GM21576 (cell line): ENCODE data around the gene BCL2L13.
A peak's percentile ranks its signal among the peaks of the same experiment; 100 is the strongest.

Experiments used
- ATAC-seq: cut with Tn5 transposase; IDR thresholded peaks from one replicate; pipeline ENCODE4 v1.9.1; 2021; ENCODE audit warnings: mild to moderate bottlenecking, moderate library complexity; ENCODE audit not compliant: unreplicated experiment

Gene BCL2L13, protein sequence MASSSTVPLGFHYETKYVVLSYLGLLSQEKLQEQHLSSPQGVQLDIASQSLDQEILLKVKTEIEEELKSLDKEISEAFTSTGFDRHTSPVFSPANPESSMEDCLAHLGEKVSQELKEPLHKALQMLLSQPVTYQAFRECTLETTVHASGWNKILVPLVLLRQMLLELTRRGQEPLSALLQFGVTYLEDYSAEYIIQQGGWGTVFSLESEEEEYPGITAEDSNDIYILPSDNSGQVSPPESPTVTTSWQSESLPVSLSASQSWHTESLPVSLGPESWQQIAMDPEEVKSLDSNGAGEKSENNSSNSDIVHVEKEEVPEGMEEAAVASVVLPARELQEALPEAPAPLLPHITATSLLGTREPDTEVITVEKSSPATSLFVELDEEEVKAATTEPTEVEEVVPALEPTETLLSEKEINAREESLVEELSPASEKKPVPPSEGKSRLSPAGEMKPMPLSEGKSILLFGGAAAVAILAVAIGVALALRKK

DNA sequence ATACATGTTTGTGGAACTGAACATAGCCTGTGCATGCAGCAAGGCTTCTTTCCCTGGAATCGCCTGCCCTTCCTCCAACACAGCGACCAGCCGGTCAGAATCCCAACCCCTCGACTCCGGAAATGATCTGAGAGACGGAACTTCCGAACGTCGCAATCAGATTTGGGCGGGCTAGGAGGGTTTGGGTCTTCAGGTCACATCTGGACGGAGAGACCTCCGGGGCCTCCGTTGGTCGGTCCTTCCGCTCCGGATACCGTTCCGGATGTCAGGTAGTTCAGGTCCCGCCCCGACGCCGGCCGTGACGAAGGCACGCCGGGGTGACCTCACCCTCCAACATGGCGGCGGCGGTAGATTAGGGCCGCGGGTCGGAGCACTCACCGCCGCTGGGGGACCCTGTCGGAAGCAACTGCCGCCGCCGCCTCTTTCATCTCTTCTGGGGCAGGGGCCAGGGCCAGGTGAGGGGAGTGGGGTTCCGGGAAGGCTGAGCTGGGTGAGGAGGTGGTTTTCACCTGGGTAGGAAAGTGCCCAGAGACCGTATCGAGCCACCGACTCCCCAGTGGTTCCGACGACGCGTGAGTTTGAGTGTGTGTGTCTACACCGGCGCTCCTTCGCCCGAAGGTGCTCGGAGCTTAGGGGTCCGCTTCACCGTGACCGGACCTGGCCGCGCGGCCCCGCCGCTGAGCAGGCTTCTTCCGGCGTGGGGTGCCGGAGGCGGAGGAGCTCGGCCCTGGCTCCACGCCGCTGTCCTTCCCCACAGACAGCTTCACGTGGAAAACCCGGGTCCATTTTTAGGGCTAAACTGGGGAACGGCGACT is at the start of gene BCL2L13:
BCL2L13 (plus strand) TSS at position 326 of the 815 bp plus-strand sequence. CDS start 16,955 bp downstream, outside the sequence.
- peak; percentile 90 for ATAC-seq

DNA sequence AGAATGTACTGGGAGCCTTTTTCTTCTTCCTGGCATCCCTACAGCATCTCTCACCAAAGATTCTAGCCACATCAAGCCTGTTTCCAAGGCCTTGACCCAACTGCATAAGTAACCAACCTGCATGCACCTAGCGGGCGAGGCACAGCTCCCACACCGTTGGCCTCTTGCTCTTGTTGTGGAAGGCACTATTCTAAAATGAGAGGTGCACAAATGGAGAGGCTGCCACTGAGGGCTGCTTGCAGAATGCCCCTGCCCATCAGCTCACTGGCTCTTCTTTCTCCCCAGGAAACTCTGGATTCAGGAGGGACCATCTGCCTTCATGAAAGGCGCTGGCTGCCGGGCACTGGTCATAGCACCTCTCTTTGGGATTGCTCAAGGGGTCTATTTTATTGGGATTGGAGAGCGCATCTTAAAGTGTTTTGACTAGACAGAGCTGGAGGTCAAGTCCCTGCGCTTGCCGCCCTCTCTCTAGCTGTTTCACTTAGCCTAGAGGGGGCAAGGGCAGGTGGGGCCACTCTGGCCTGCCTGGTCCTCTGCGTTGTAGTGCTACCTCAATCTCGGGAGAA is 48.7 kb upstream of the BCL2L13 start:
- ATAC-seq: no peak

DNA sequence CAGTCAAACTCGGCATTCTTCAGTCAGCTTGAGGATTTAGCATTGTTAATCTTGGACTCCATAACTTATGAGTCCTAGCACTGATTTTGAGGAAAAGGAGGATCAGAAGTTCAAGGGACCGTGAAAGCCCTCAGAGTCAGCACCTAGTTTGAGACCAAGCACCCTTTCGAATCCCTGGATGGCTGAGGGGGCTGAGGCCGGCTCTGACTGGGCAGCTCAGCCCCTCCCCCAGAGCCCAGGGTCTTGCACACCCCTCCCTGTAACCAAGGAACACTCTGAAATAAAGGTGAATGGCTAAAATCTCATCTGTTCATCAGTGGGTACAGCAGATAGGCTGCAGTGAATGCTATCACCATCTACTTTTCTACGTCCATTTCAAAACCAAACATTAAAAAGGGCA is 48.0 kb upstream of the BCL2L13 start:
- ATAC-seq: no peak

DNA sequence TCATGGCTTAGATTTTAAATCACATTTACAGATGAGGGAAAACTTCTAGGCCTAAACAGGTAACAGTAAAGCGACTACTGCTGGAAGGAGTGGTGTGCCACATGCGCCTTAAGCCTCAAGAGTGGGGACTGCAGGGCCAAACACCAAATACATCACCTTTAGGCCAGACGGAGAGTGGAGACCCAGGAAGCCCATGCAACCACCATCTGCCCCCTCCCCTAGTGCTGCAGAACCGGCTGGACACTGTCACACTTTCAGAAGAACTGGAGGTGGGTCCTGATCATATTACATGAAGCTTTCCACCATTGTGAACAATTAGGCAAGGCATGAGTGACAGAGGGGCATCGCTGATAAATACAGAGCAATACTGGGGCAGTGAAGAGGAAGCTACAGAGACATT is 46.4 kb upstream of the BCL2L13 start:
- no peak for ATAC-seq

DNA sequence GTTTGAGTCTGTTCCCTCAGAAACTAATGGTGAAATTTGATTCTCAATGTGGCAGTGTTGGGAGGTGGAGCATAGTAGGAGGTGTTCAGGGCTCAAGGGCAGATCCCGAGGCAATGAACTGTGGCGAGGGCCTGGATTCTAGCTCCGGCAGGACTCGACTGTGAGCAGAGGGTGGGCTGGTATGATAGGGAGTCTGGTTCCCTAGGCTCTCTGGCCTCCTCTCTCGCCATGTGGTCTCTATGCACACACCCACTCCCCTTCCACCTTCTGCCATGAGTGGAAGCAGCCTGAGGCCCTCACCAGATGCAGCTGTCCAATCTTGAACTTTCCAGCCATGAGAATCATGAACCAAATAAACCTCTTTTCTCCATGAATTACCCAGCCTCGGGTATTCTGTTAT is 42.3 kb upstream of the BCL2L13 start:
- ATAC-seq: no peak

DNA sequence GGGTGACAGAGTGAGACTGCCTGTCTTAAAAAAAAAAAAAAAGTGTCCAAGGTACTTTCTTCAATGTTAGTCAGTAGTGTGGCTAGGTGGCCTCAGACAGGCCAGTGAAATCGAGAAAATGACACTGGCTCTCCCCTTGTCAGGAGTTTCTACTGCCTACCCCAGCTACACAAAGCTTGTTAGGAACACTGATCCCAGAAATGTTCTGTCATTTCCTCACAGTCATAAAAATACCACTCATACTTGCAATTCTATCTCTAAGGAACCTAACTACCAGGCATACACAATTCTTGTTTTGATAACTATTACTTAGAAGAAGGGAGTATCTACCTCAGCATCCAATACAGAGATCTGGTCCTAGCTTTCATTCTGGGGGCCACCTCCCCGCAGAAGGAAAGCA is 41.3 kb upstream of the BCL2L13 start:
- no peak for ATAC-seq

DNA sequence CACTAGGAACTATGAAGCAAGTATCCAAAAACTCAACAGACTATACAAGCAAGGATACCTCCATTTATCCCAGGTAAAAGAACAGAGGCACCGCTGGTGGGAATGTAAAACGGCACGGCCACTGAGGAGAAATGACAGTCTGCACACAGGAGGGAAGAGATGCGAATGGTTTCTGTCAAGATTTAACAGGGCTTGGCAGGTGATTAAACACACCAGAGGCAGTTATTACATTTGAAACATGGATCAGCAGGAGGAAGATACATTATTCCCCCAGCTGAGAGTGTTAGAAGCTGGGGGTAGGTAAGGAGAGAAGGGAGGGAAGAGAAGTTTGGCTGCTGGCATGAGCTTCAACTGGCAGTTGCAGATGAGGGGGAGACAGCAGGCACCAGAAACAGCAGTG is 40.2 kb upstream of the BCL2L13 start:
- ATAC-seq: no peak

DNA sequence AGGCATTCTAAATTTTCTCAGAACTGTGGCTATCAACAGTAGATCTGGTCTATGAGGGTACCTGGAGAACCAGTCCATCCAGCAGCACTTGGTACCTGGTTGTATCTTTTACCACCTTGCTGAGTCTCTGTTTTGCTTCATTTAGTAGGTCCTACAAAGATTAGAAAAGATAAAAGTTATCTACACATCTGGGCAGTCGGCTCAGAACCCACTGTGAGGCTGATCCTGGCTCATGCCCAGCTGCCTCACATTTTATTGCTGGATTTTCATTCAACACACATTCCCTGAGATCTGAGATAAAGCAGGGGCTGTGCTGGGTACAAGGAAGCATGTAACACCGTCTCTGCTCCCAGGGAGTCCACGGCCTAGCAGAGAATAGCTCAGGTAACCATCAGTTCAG is 37.5 kb upstream of the BCL2L13 start:
- ATAC-seq: no peak

DNA sequence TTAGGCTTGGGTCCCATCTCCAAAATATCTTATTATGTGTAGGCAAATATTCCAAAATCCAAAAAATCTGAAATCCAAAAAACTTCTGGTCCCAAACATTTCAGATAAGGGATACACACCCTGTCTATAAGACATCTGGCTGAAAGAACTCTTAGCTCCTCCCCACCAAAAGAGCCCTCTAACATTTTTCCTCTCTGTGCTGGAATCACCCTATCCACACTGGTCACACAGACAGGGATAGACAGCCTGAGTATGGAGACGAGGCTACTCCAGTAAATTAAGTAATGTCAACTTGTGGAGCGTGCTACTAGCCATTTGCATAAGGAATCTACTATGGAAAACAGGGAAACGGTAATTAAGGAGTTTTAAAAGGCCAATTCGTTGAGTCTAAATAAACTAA is 34.9 kb upstream of the BCL2L13 start:
- no peak for ATAC-seq

DNA sequence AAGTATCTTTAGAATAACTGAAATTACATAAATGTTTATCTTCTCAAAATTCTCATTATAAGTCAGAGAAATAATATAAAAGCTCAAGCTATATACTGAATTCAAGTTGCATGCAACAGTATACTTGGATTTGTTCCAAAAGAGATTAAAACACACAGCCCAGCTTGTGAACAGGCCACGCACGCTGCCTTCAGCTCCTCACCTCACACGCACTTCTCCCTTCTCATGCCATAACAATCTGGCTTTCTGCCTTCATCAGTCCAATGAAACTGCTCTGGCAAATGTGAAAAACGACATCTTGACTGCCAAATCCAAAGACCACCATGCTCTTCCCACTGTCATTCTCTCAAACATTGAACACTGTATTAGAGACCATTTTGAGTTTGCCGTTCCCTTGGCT is 32.1 kb upstream of the BCL2L13 start:
- no peak for ATAC-seq

DNA sequence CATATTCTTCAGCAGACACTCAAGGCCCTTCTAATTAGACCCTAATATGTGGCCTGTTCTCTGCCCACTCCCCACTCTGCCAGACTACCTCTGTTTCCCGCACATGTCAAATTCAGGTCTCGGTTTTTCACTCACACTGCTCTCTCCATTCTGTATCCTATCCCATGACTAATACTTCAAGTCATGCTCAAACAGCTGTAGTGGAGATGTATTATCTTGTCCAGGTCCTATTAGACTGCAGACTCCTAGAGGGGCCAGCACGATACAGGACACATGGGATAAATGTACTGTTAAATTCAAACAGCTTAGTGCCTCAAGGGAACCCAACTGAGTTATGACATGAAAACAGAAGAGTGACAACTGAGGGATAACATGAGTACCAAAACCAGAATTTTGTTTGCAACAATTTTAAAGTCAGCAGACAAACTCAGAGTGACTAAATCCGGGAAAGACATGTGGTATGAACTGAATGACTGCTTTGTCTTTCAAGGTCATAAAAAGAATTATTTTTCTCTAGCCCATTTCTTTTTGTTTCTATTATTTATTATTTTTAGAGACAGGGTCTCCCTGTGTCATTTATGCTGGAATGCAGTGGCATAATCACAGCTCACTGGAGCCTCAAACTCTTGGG is 30.6 kb upstream of the BCL2L13 start:
- ATAC-seq: no peak

DNA sequence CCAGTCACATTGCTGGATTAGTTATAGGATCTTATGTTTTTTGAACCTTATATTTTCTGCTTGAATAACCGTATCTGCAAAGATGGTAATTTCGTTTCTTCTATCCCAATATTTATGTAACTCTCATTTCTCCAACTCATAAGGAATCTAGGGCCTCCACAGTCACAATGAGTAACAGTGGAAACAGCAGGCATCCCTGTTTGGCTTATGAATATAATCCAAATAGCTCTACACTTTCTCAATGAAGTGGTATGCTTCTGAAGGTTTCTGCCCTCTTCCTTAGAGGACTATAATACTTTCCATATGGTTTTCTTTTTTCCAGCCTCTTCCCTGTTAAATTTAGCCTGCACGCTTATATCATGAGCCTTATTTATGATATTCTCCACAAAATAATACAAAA is 26.5 kb upstream of the BCL2L13 start:
- ATAC-seq: no peak

DNA sequence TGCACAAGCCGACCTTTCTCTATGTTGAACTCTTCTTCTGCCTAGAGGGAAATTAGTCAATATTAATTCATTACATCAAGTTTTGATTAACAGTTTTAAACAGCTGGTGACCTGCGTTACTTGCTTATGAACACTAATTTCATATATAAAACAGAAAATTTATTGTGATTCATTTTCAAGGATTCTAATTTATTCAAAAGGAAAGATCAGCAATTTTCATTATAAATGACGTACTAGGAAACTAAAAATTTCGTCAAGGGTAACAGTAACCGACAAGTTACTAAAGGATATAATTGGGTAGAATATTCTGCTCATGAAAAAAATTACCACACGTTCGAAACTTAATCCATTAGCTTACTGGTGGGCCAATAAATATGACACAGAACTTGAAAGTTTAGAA is 25.3 kb upstream of the BCL2L13 start:
- ATAC-seq: no peak

DNA sequence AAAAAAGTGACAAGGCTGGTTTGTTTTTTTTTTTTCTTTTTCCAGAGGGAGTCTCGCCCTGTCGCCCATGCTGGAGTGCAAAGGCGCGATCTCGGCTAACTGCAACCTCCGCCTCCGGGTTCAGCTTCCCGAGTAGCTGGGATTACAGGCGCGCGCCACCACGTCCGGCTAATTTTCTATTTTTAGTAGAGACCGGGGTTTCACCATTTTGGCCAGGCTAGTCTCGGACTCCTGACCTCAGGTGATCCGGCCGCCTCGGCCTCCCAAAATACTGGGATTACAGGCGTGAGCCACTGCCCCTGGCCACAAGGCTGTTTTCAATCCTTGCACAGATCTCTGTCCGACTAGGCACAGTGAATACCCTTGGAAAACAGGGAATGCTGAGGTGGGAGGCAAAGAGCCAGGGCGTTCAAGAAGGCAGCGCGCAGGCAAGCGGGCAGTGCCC is 10.6 kb upstream of the BCL2L13 start:
- no peak for ATAC-seq

DNA sequence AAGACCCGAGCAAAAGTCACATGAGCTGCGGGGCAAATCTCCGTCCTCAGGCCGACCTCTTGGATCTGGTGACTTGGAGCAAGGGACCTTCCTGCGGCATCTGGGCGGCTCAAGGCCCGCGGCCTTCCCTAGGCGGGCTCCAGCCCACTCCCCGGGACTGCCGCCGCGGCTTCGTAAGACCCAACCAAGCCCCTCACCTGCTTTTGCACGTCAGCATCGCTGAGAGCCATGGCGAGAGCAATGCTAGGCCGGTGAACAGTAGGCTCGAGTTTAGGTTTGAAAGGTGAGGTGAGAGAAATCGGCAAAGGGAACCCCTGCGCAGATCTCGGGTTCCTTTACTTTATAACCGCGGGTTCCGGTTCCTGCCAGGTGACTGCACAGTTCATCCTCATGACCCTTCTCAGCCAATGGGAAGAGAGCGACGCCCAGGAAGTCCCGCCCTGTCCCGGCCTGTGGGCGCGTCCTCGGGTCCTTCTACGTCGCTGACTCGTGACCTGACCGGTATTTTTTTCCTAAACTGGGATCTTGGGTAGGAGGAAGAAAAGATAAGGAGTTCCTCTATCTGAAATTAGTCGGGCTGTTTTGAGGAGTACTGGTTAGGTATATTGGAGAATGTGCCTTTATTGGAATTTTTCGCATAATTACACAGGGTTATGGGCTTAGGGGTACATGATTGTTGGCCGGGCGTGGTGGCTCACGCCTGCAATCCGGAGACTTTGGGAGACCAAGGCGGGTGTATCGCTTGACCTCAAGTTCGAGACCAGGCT is 10.0 kb upstream of the BCL2L13 start, which contains the start of gene ATP6V1E1:
ATP6V1E1 (minus strand) TSS at position 344 of the 767 bp plus-strand sequence; CDS start at position 230, 114 bp downstream.
- peak; percentile 99 for ATAC-seq

DNA sequence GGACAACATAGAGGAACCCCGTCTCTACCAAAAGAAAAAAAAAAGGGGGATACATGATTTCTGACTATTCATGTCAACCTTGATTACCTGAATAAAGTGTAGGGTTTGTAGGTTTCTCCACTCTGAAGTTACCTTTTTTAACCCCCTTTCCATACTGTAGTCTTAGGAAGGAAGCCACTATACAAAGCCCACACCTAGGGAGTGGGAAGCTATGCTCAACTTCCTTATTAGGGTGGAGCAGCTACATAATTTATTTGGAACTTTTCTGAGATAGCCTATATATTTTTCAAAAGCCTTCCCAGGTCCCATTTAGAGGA is 9.4 kb upstream of the BCL2L13 start:
- no peak for ATAC-seq

DNA sequence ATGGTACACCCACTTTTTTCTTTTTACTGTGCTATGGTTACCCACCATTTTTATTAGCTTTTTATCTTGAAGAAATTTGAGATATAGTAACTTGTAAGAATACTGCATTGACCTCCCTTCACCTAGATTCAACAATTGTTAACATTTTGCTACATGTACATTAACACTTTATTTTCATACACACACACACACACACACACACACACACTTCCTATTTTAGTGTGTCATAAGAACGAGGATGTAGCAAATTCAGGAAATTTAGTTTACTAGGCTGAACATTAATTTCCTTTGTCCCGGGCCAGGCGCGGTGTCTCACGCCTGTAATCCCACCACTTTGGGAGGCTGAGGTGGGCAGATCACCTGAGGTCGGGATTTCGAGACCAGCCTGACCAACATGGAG is 8.9 kb upstream of the BCL2L13 start:
- no peak for ATAC-seq

DNA sequence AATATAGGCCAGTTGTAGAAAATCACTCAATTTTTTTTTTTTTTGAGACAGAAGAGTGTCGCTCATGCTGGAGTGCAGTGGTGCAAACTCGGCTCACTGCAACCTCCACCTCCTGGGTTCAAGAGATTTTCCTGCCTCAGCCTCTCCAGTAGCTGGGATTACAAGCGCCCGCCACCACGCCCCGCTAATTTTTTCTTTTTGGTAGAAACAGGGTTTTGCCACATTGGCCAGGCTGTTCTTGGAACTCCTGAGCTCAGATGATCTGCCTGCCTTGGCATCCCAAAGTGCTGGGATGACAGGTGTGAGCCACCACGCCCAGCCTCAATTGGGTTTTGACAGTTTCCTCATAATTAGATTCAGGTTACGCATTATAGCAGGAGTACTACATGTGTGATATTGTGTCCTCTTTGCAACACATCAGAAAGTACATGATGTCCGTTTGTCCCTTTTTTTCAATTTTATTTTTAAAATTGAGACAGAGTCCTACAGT is 7.4 kb upstream of the BCL2L13 start:
- no peak for ATAC-seq

DNA sequence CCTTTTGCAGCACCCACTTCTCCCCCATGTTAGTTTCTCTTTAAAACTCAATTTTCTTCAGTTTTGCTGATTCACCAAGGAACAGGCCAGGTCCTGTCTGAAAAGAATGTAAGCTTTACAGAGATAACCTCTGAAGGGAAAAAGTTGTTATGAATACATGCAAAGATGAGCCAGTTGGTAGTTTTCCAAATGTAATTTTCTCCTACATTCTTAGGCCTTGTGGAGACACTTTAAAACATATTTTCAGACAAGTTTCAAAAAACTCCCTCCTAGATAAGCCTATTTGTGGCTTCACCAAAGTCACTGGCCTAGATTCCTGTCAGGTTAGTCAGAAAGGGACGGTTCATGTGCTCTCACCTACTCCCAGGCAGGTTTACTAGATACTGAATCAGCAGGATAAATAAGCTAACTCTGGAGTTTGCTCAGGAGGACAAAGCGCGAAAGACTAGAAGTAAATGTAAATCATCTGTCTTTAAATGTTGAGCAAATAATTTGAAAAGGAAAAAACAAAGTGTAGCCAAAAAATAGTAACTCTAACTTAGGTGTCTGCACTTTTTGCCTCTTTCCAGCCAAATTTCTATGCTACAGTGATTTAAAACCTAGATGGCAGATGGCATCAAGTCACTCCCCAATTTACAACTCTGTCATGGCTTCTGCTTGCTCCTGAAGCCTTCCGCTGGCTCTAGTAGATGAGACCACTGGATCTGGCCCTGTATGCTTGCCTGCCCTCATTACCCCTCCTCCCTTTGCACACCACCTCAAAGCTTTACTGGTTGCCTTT is 5.2 kb upstream of the BCL2L13 start:
- no peak for ATAC-seq

DNA sequence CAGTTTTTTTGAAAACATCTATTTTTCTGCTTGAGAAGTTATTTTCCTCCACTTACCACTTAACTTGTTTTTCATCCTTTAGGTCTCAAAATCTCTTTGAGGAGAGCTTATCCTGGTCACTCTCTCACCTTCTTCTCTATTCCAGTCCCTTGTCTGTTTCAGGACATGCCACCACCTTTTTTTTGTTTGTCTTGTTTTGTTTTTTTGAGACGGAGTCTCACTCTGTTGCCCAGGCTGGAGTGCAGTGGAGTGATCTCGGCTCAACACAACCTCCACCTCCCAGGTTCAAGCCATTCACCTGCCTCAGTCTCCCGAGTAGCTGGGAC is 4.6 kb upstream of the BCL2L13 start:
- ATAC-seq: no peak
